ENCODE data around the gene SH3GLB1. TPM values are rescaled to one million over a fixed set of nuclear protein-coding genes. Genes with fewer than 3 reads are reported as not detected.

The SH3GLB1 gene
- total and polyA plus RNA-seq, 2 of the 8 experiments (the other 6 are each of a cell fraction or from before 2014, with no cell fraction given), result 7.7 to 43.1 TPM

DNA sequence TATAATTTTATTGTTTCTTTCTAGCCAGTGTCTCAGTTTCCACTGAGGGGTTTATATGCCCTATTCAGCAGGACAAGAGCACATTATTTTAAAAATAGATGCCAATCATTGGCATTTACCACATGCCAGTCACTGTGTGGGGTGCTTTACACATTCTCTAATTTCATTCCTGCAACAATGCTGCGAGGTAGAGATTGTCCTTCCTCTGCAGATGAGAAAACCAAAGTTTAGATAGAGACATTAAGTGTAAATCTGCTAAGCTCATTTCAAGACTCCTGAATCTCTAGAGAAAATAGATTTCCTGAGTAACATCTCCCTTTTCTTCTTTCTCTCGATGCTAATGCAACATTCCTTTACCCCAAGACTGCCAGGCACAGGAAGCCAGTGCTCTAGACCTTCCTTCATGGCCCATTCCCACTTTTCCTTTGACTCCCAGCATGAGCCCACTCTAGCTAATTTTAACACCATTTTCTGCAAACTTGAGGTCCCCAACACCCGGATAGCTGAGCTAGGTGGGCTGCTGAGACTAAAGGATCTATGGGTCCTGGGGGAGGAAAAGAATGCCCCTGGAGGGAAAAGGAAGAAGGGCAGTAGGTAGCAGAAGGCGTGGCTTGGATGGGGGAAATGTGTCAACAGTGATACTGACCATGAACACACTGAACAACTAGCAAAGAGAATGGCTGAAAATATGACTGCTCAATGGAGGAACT, 50.0 kb downstream of the SH3GLB1 start:
- TF ChIP-seq NANOG (IDR thresholded peaks at IDR 0.05; ENCODE audit: insufficient read depth, low read depth, low read length, poor library complexity, severe bottlenecking), result peak; percentile 45
- no peak for TF ChIP-seq POLR2A (IDR thresholded peaks at IDR 0.05; ENCODE audit: control extremely low read depth in 1 of 2, low read depth in 2 of 2, low read length in 2 of 2)
- no peak overlapping the region for H2AK5ac ChIP-seq (ENCODE audit: low read depth, low read length)
- H3K4me1 ChIP-seq (replicated peaks in 1 of 4; ENCODE audit: control insufficient read depth in 3 of 4, insufficient read depth in 4 of 4, low read length in 3 of 4), result peaks cover 0 to 3% (median 0%) of the 10 kb centered on the region in 4 experiments; a peak in 2 of 7 replicates
- no peak overlapping the region for H2BK120ac ChIP-seq (replicated peaks; ENCODE audit: low read depth, low read length)
- no peaks in the 10 kb centered on the region for H3K27me3 ChIP-seq (replicated peaks in 1 of 4; ENCODE audit: control insufficient read depth in 3 of 4, extremely low read depth in 1 of 4, insufficient read depth in 3 of 4, low read length in 3 of 4)
- no peak overlapping the region for H3K14ac ChIP-seq (ENCODE audit: insufficient read length)
- ChIA-PET POLR2A (ENCODE audit: partially characterized antibody) (no interaction called here), CTCF (ENCODE audit: partially characterized antibody) (interaction anchor here (0.9 to 5.6 kb wide), 20 partner anchors 12 to 436 kb away, joined by 3 to 45 read pairs (median 4); partner anchors contain the start of gene SH3GLB1)
- H2BK15ac ChIP-seq (ENCODE audit: low read length), result no peak overlapping the region
- no peaks in the 10 kb centered on the region for H3K36me3 ChIP-seq (ENCODE audit: control insufficient read depth in 2 of 4, insufficient read depth in 4 of 4, low read length in 3 of 4)
- H3K79me2 ChIP-seq (ENCODE audit: control insufficient read depth in 1 of 2, insufficient read depth in 2 of 2, low read length in 2 of 2), result no peaks in the 10 kb centered on the region
- H3K23ac ChIP-seq (ENCODE audit: insufficient read length), result no peak overlapping the region
- H4K5ac ChIP-seq (ENCODE audit: insufficient read length, low read depth, low read length), result no peak overlapping the region
- H4K8ac ChIP-seq (ENCODE audit: extremely low read depth, insufficient read depth, low read length), result no peak overlapping the region
- H3K4me3 ChIP-seq (ENCODE audit: extremely low read depth in 1 of 4, insufficient read depth in 2 of 4, low read depth in 3 of 4, low read length in 4 of 4), result no peak overlapping the region
- DNase-seq (ENCODE audit: low read depth in 1 of 2, low spot score in 2 of 2) (no peak), FAIRE-seq (no peak)
- no peak overlapping the region for H3K4ac ChIP-seq (replicated peaks; ENCODE audit: insufficient read length, low read depth, low read length)
- no peaks in the 10 kb centered on the region for H4K20me1 ChIP-seq (replicated peaks in 1 of 2; ENCODE audit: control insufficient read depth in 1 of 2, insufficient read depth in 2 of 2, low read length in 2 of 2)
- no peaks in the 10 kb centered on the region for H3K9me3 ChIP-seq (ENCODE audit: insufficient read depth in 2 of 2, low read depth in 1 of 2, low read length in 1 of 2)
- H3K18ac ChIP-seq (ENCODE audit: extremely low read depth, low read length), result no peak overlapping the region
- no peak overlapping the region for H2BK5ac ChIP-seq (ENCODE audit: low read depth, low read length)
- H2BK20ac ChIP-seq (ENCODE audit: low read length), result no peak overlapping the region
- H3K56ac ChIP-seq (replicated peaks; ENCODE audit: insufficient read length, low read depth, low read length), result no peak overlapping the region
- no peaks in the 10 kb centered on the region; the same call in 1 of the 2 replicates for H3K79me1 ChIP-seq (ENCODE audit: low read depth, low read length)
- H3K27ac ChIP-seq (ENCODE audit: low read depth, low read length), result no peak overlapping the region
- WGBS, 2 experiments (ENCODE audit: extremely low coverage in 1 of 2, insufficient coverage in 1 of 2, insufficient read length in 1 of 2, insufficient replicate concordance in 2 of 2, low coverage in 1 of 2, low lambda C conversion rate in 2 of 2, missing lambda C conversion rate in 1 of 2), result 80% methylated on average over 4 of the region's 4 CpGs; no CpG with 5 or more reads in 1 of the 2 experiments
- H3K23me2 ChIP-seq (ENCODE audit: low read depth, low read length), result no peaks in the 10 kb centered on the region; the same call in 1 of the 2 replicates
- H3K4me2 ChIP-seq (ENCODE audit: insufficient read depth in 1 of 2, low read depth in 2 of 2, low read length in 2 of 2), result no peak overlapping the region
- H4K91ac ChIP-seq (replicated peaks; ENCODE audit: insufficient read length, low read length), result no peak overlapping the region
- no peak overlapping the region for H2BK12ac ChIP-seq (ENCODE audit: low read depth, low read length)
- no peak overlapping the region for H3K9ac ChIP-seq (replicated peaks in 1 of 4; ENCODE audit: extremely low read depth in 1 of 4, low read depth in 3 of 4, low read length in 3 of 4)
- H2AFZ ChIP-seq (ENCODE audit: low read length), result 0 out of 2 replicates have a peak overlapping the region, but pooled peaks have one; percentile 34
